Stimulated activated CD4-positive, alpha-beta T cell treated with anti-CD3 and anti-CD28 coated beads, Interleukin-1b, Interleukin-23, amount 100 ng/mL, for 48 hours (primary cell): Measurements from ENCODE around the gene CLDND2.

Experiments
- DNase-seq: peaks from one replicate; pipeline ENCODE4 v3.0.0-alpha.2; 2020

The CLDND2 gene

GRCh38 chr19:51352783-51353360, 15.9 kb downstream of the CLDND2 start:
- no peak for DNase-seq

- no peak for DNase-seq
Observed at GRCh38 chr19:51351266-51351990, 17.4 kb downstream of the CLDND2 start.

GRCh38 chr19:51347209-51347928, 21.4 kb downstream of the CLDND2 start:
- no peak for DNase-seq

GRCh38 chr19:51346742-51347141, 22.1 kb downstream of the CLDND2 start:
- no peak for DNase-seq

- DNase-seq = no peak
Observed at GRCh38 chr19:51345076-51345620, 23.7 kb downstream of the CLDND2 start.

GRCh38 chr19:51342631-51343569, 25.9 kb downstream of the CLDND2 start:
- DNase-seq = no peak

GRCh38 chr19:51341976-51342580, 26.7 kb downstream of the CLDND2 start, which contains the start of gene VSIG10L:
Gene VSIG10L (minus strand): TSS chr19:51342139. CDS start chr19:51342124, 15 bp downstream.
- DNase-seq = no peak

- DNase-seq = no peak
Observed at GRCh38 chr19:51341066-51341465, 27.7 kb downstream of the CLDND2 start.

GRCh38 chr19:51339687-51340656, 28.8 kb downstream of the CLDND2 start:
- DNase-seq = peak; percentile 98

GRCh38 chr19:51339313-51339686, 29.5 kb downstream of the CLDND2 start:
- DNase-seq = no peak

GRCh38 chr19:51338563-51339312, 30.1 kb downstream of the CLDND2 start:
- peak; percentile 87 for DNase-seq

- DNase-seq = no peak
Observed at GRCh38 chr19:51337861-51338562, 30.8 kb downstream of the CLDND2 start.

GRCh38 chr19:51337141-51337860, 31.5 kb downstream of the CLDND2 start:
- no peak for DNase-seq

- peak; percentile 29 for DNase-seq
Observed at GRCh38 chr19:51333836-51334460, 34.9 kb downstream of the CLDND2 start.

GRCh38 chr19:51331716-51332115, 37.1 kb downstream of the CLDND2 start:
- DNase-seq = no peak

- DNase-seq = no peak
Observed at GRCh38 chr19:51331193-51331592, 37.6 kb downstream of the CLDND2 start.

GRCh38 chr19:51330366-51330765, 38.4 kb downstream of the CLDND2 start:
- no peak for DNase-seq

GRCh38 chr19:51329411-51329810, 39.4 kb downstream of the CLDND2 start:
- no peak for DNase-seq
